OCI-LY3 (cell line): ENCODE results near the gene OSBPL6.

Source experiments
- CTCF ChIP-seq: fragments of 200-600, 300-600 bp; sonication (generic); IDR thresholded peaks from 2 replicates; pipeline ENCODE4 v1.5.1; 2014; ENCODE audit warnings: antibody characterized with exemption, low read length, low read depth
- EZH2phosphoT487 ChIP-seq: fragments of 200-600 bp; shearing (Covaris generic); IDR thresholded peaks from 2 replicates; pipeline ENCODE4 v1.6.1; 2018; ENCODE audit warnings: antibody characterized with exemption, mixed run types, low read depth

GRCh38 chr2:178208817-178209216 lies 14.5 kb downstream of the OSBPL6 start:
- peak; percentile 44 for TF ChIP-seq CTCF
- no peak for TF ChIP-seq EZH2phosphoT487
